EL (cell line): ENCODE data around the gene ST6GALNAC1.
"Not testable (repeated sequence)": the region's sequence is repeated elsewhere in the genome, so short reads cannot be mapped to it uniquely, and the experiment has no call there.

Source experiments
- DNase-seq: peaks from one replicate; pipeline ENCODE4 v3.0.0-alpha.2; 2016

The ST6GALNAC1 gene

GRCh38 chr17:76611080-76611749, 32.3 kb downstream of the ST6GALNAC1 start:
- not testable (repeated sequence) for DNase-seq

GRCh38 chr17:76606685-76607084, 36.9 kb downstream of the ST6GALNAC1 start:
- not testable (repeated sequence) for DNase-seq

GRCh38 chr17:76601065-76601464, 42.5 kb downstream of the ST6GALNAC1 start:
- no peak for DNase-seq

- DNase-seq = no peak
Observed at GRCh38 chr17:76599694-76600460, 43.7 kb downstream of the ST6GALNAC1 start.

GRCh38 chr17:76598004-76598439, 45.5 kb downstream of the ST6GALNAC1 start:
- DNase-seq = no peak

- no peak for DNase-seq
Observed at GRCh38 chr17:76597156-76598003, 46.2 kb downstream of the ST6GALNAC1 start.

GRCh38 chr17:76594690-76595089, 48.9 kb downstream of the ST6GALNAC1 start:
- DNase-seq = no peak

- no peak for DNase-seq
Observed at GRCh38 chr17:76593959-76594358, 49.6 kb downstream of the ST6GALNAC1 start.

- peak; percentile 33 for DNase-seq
Observed at GRCh38 chr17:76593384-76593826, 50.2 kb downstream of the ST6GALNAC1 start.

GRCh38 chr17:76588182-76588581, 55.4 kb downstream of the ST6GALNAC1 start:
- no peak for DNase-seq

GRCh38 chr17:76586741-76587487, 56.6 kb downstream of the ST6GALNAC1 start:
- DNase-seq = no peak

- peak; percentile 66 for DNase-seq
Observed at GRCh38 chr17:76585649-76586593, 57.6 kb downstream of the ST6GALNAC1 start, which contains the start of gene ST6GALNAC2. Gene ST6GALNAC2, minus strand, starts transcription at chr17:76585860. Its CDS starts 52 bp downstream, at chr17:76585808.

GRCh38 chr17:76585033-76585648, 58.4 kb downstream of the ST6GALNAC1 start:
- peak; percentile 32 for DNase-seq

- DNase-seq = no peak
Observed at GRCh38 chr17:76584427-76585032, 59.0 kb downstream of the ST6GALNAC1 start.

- no peak for DNase-seq
Observed at GRCh38 chr17:76582660-76583059, 60.9 kb downstream of the ST6GALNAC1 start.

GRCh38 chr17:76581515-76581914, 62.0 kb downstream of the ST6GALNAC1 start:
- no peak for DNase-seq

- no peak for DNase-seq
Observed at GRCh38 chr17:76579281-76579680, 64.3 kb downstream of the ST6GALNAC1 start.

- DNase-seq = no peak
Observed at GRCh38 chr17:76578376-76578775, 65.2 kb downstream of the ST6GALNAC1 start.

GRCh38 chr17:76577876-76578275, 65.7 kb downstream of the ST6GALNAC1 start:
- DNase-seq = no peak

- DNase-seq = no peak
Observed at GRCh38 chr17:76576189-76576588, 67.4 kb downstream of the ST6GALNAC1 start.
